H9 (cell line): Measurements from ENCODE around the gene TRPV5. TPM values are rescaled to one million over a fixed set of nuclear protein-coding genes. Genes with fewer than 3 reads are reported as not detected.

ENCODE experiments used
- DNase-seq: peaks from one replicate; pipeline ENCODE4 v3.0.0-alpha.2; 2017
- H2AFZ ChIP-seq: one replicate; pipeline ENCODE4 v1.6.1; 2013; ENCODE audit warnings: mild to moderate bottlenecking, low read length, control low read depth, moderate library complexity
- H2AK5ac ChIP-seq: 2 replicates; pipeline ENCODE4 v1.6.1; 2013; ENCODE audit warnings: low read length, control low read depth, mixed read lengths; ENCODE audit not compliant: insufficient read length
- H2BK120ac ChIP-seq: one replicate; pipeline ENCODE4 v1.6.1; 2013; ENCODE audit warnings: low read depth, mild to moderate bottlenecking, low read length, control low read depth, inconsistent platforms; ENCODE audit not compliant: poor library complexity, severe bottlenecking
- H2BK12ac ChIP-seq: 2 replicates; pipeline ENCODE4 v1.6.1; 2013; ENCODE audit warnings: low read length, control low read depth, mixed read lengths, low read depth; ENCODE audit not compliant: insufficient read length
- H2BK15ac ChIP-seq: 2 replicates; pipeline ENCODE4 v1.6.1; 2013; ENCODE audit warnings: low read depth, low read length, control low read depth
- H2BK20ac ChIP-seq: one replicate; pipeline ENCODE4 v1.6.1; 2013; ENCODE audit warnings: low read depth, mild to moderate bottlenecking, low read length, control low read depth, inconsistent platforms; ENCODE audit not compliant: poor library complexity, severe bottlenecking
- H2BK5ac ChIP-seq: 2 replicates; pipeline ENCODE4 v1.6.1; 2013; ENCODE audit warnings: low read length, control low read depth, mixed read lengths; ENCODE audit not compliant: insufficient read length
- H3K14ac ChIP-seq: 2 replicates; pipeline ENCODE4 v1.6.1; 2013; ENCODE audit warnings: low read length, control low read depth; ENCODE audit not compliant: insufficient read depth
- H3K18ac ChIP-seq: 2 replicates; pipeline ENCODE4 v1.6.1; 2013; ENCODE audit warnings: low read depth, mild to moderate bottlenecking, mixed read lengths, low read length, control low read depth; ENCODE audit not compliant: insufficient read length
- H3K23ac ChIP-seq: 2 replicates; pipeline ENCODE4 v1.6.1; 2013; ENCODE audit warnings: low read length, control low read depth, mixed read lengths, low read depth; ENCODE audit not compliant: insufficient read length
- H3K23me2 ChIP-seq: 2 replicates; pipeline ENCODE4 v1.6.1; 2013; ENCODE audit warnings: low read depth, mild to moderate bottlenecking, mixed read lengths, low read length, control low read depth; ENCODE audit not compliant: insufficient read length, poor library complexity, severe bottlenecking
- H3K27ac ChIP-seq: 2 replicates; pipeline ENCODE4 v1.5.1; 2013; ENCODE audit warnings: low read length, control low read depth, mixed read lengths, low read depth; ENCODE audit not compliant: insufficient read length
- H3K27me3 ChIP-seq: 2 replicates; pipeline ENCODE4 v1.6.1; 2013; ENCODE audit warnings: low read length, control low read depth, inconsistent platforms; ENCODE audit not compliant: insufficient read depth
- H3K4ac ChIP-seq: 2 replicates; pipeline ENCODE4 v1.6.1; 2013; ENCODE audit warnings: low read depth, mild to moderate bottlenecking, control low read depth, inconsistent platforms, low read length, moderate library complexity
- H3K4me1 ChIP-seq: 2 replicates; pipeline ENCODE4 v1.6.1; 2013; ENCODE audit warnings: low read length, control low read depth, inconsistent platforms; ENCODE audit not compliant: insufficient read depth
- H3K4me2 ChIP-seq: 2 replicates; pipeline ENCODE4 v1.6.1; 2013; ENCODE audit warnings: low read length, control low read depth, mixed read lengths; ENCODE audit not compliant: insufficient read length, insufficient read depth
- H3K56ac ChIP-seq: 2 replicates; pipeline ENCODE4 v1.6.1; 2013; ENCODE audit warnings: low read depth, mild to moderate bottlenecking, mixed read lengths, low read length, control low read depth; ENCODE audit not compliant: insufficient read length
- H3K79me1 ChIP-seq: 2 replicates; pipeline ENCODE4 v1.6.1; 2013; ENCODE audit warnings: low read depth, mild to moderate bottlenecking, moderate library complexity, low read length, control low read depth, inconsistent platforms; ENCODE audit not compliant: insufficient read depth, poor library complexity, severe bottlenecking
- H3K79me2 ChIP-seq: 2 replicates; pipeline ENCODE4 v1.6.1; 2013; ENCODE audit warnings: low read length, control low read depth, inconsistent platforms; ENCODE audit not compliant: insufficient read depth
- H3K9ac ChIP-seq: 2 replicates; pipeline ENCODE4 v1.6.1; 2013; ENCODE audit warnings: low read length, control low read depth, mixed read lengths; ENCODE audit not compliant: insufficient read length; ENCODE audit errors: extremely low read depth
- H3K9me3 ChIP-seq: one replicate; pipeline ENCODE4 v1.6.1; 2013; ENCODE audit warnings: low read depth, low read length, inconsistent platforms; ENCODE audit not compliant: control insufficient read depth
- H3T11ph ChIP-seq: one replicate; pipeline ENCODE4 v1.6.1; 2013; ENCODE audit warnings: mild to moderate bottlenecking, low read length, control low read depth, inconsistent platforms
- H4K20me1 ChIP-seq: one replicate; pipeline ENCODE4 v1.6.1; 2013; ENCODE audit not compliant: control insufficient read depth, insufficient read length, insufficient read depth
- H4K5ac ChIP-seq: 2 replicates; pipeline ENCODE4 v1.6.1; 2013; ENCODE audit warnings: low read depth, mild to moderate bottlenecking, mixed read lengths, low read length, control low read depth; ENCODE audit not compliant: insufficient read length
- H4K8ac ChIP-seq: replicated peaks from 2 replicates; pipeline ENCODE4 v1.6.1; 2013; ENCODE audit warnings: low read length, control low read depth, mixed read lengths, low read depth; ENCODE audit not compliant: insufficient read length
- H4K91ac ChIP-seq: 2 replicates; pipeline ENCODE4 v1.6.1; 2013; ENCODE audit warnings: low read depth, mild to moderate bottlenecking, moderate library complexity, mixed read lengths, low read length, control low read depth; ENCODE audit not compliant: insufficient read length
- H3K27ac Mint-ChIP-seq, 3 experiments: 2 replicates in 2 of 3; 3 replicates in 1 of 3; pipeline ENCODE4 v1.8.0; 2020 to 2021; ENCODE audit warnings: mixed read lengths in 3 of 3, mild to moderate bottlenecking in 1 of 3, moderate library complexity in 1 of 3
- H3K27me3 Mint-ChIP-seq: 2 replicates; pipeline ENCODE4 v1.8.0; 2021; ENCODE audit warnings: low read depth, mild to moderate bottlenecking, moderate library complexity, mixed read lengths
- H3K36me3 Mint-ChIP-seq, 3 experiments: 2 replicates in 2 of 3; 3 replicates in 1 of 3; pipeline ENCODE4 v1.8.0; 2020 to 2021; ENCODE audit warnings: low read depth in 3 of 3, mixed read lengths in 3 of 3; ENCODE audit not compliant: insufficient read depth in 1 of 3
- H3K4me1 Mint-ChIP-seq, 2 experiments: 2 replicates each; pipeline ENCODE4 v1.8.0; 2020; ENCODE audit warnings: mixed read lengths in 2 of 2
- H3K4me3 Mint-ChIP-seq, 2 experiments: 2 replicates in 1 of 2; 3 replicates in 1 of 2; pipeline ENCODE4 v1.8.0; 2020 to 2021; ENCODE audit warnings: mild to moderate bottlenecking in 2 of 2, mixed read lengths in 2 of 2, moderate library complexity in 1 of 2
- H3K9me3 Mint-ChIP-seq, 2 experiments: 2 replicates in 1 of 2; 3 replicates in 1 of 2; pipeline ENCODE4 v1.8.0; 2020; ENCODE audit warnings: mild to moderate bottlenecking in 2 of 2, mixed read lengths in 2 of 2, moderate library complexity in 1 of 2
- CTCF ChIP-seq: fragments of 200-600 bp; sonication (generic); conservative IDR thresholded peaks from 3 replicates; pipeline ENCODE4 v1.8.0; 2021; ENCODE audit warnings: antibody characterized with exemption, mild to moderate bottlenecking
- WGBS: extraction: QIAGEN DNeasy Blood & Tissue Kit; methylation state at CpG from one replicate; pipeline ENCODE4 v1.1.7; 2013; ENCODE audit warnings: missing lambda C conversion rate, low lambda C conversion rate, mixed read lengths; ENCODE audit not compliant: insufficient read length; ENCODE audit errors: extremely low coverage; 5-methylcytosine and 5-hydroxymethylcytosine counted together
- total RNA-seq: library from RNA; stranded (reverse); gene quantifications from 2 replicates; pipeline ENCODE4 v1.2.1, GENCODE V29; 2021

The TRPV5 gene
- total RNA-seq, 1 experiment from 2014 or later: not detected

- Mint-ChIP-seq H3K36me3 (no peaks in the 10 kb centered on the region), H3K4me3 (no peak overlapping the region), H3K27ac (peak overlapping the region in 1 of 3 experiments; percentile 28; a peak in 1 of 7 replicates), H3K27me3 (peaks cover 11% of the 10 kb centered on the region), H3K4me1 (peaks cover 9 to 14% of the 10 kb centered on the region in 2 experiments), H3K9me3 (peaks cover 3 to 8% of the 10 kb centered on the region in 2 experiments; a peak in 3 of 5 replicates)
- Histone ChIP-seq H3K14ac (no peak overlapping the region), H3K23me2 (no peaks in the 10 kb centered on the region), H3K56ac (no peak overlapping the region), H2BK120ac (no peak overlapping the region), H4K91ac (no peak overlapping the region), H2BK20ac (no peak overlapping the region), H3K27ac (no peak overlapping the region), H4K20me1 (no peaks in the 10 kb centered on the region), H4K8ac (no peak overlapping the region), H4K5ac (no peak overlapping the region), H3T11ph (no peak overlapping the region), H2AFZ (no peak overlapping the region), H2BK12ac (no peak overlapping the region), H3K23ac (no peak overlapping the region), H2AK5ac (no peak overlapping the region), H2BK15ac (no peak overlapping the region), H2BK5ac (no peak overlapping the region), H3K18ac (no peak overlapping the region), H3K27me3 (no peaks in the 10 kb centered on the region), H3K79me2 (no peaks in the 10 kb centered on the region), H3K79me1 (no peaks in the 10 kb centered on the region), H3K9me3 (no peaks in the 10 kb centered on the region), H3K4me2 (no peak overlapping the region), H3K9ac (no peak overlapping the region), H3K4ac (no peak overlapping the region), H3K4me1 (no peaks in the 10 kb centered on the region; the same call in 1 of the 2 replicates)
- TF ChIP-seq CTCF: no peak
- DNase-seq: peak; percentile 16
- no CpG with 5 or more reads among the region's 6 CpGs for WGBS
Measured at GRCh38 chr7:142894985-142895593, 38.5 kb downstream of the TRPV5 start.
